ENCODE results near the gene DCX. TPM values are rescaled to one million over a fixed set of nuclear protein-coding genes. Genes with fewer than 3 reads are reported as not detected.

The DCX gene
- total and polyA plus RNA-seq, 2 of the 13 experiments (the other 11 are each of a cell fraction or from before 2014, with no cell fraction given), result not detected

GRCh38 chrX:111308039-111308438, 104.0 kb downstream of the DCX start (continued):
- TF ChIP-seq, protein P1, sequence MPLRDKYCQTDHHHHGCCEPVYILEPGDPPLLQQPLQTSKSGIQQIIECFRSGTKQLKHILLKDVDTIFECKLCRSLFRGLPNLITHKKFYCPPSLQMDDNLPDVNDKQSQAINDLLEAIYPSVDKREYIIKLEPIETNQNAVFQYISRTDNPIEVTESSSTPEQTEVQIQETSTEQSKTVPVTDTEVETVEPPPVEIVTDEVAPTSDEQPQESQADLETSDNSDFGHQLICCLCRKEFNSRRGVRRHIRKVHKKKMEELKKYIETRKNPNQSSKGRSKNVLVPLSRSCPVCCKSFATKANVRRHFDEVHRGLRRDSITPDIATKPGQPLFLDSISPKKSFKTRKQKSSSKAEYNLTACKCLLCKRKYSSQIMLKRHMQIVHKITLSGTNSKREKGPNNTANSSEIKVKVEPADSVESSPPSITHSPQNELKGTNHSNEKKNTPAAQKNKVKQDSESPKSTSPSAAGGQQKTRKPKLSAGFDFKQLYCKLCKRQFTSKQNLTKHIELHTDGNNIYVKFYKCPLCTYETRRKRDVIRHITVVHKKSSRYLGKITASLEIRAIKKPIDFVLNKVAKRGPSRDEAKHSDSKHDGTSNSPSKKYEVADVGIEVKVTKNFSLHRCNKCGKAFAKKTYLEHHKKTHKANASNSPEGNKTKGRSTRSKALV (CRISPR knock-in tag; IDR thresholded peaks at IDR 0.05), result no peak
- no peak for TF ChIP-seq ATF5 (CRISPR knock-in tag; IDR thresholded peaks at IDR 0.05; ENCODE audit: low read depth)
- TF ChIP-seq, protein P2, sequence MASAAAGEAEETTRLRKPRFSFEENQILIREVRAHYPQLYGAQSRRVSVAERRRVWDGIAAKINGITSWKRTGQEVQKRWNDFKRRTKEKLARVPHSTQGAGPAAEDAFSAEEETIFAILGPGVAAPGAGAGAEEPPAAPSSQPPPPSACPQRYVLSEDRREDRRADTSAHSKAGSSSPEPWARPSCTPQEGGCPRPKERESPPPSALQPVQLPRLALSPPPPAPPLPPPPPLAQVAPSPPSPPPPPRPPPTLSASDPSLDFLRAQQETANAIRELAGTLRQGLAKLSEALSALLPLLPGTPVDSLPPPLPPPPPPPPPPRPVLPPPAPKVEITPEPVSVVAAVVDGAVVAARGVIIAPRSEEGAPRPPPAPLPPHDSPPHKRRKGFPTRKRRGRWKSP (CRISPR knock-in tag; IDR thresholded peaks at IDR 0.05), result no peak
- TF ChIP-seq BCLAF1 (IDR thresholded peaks at IDR 0.05), result no peak

GRCh38 chrX:111302284-111302683, 109.7 kb downstream of the DCX start:
- Histone ChIP-seq H3K27me3 (ENCODE audit: control insufficient read depth in 1 of 2, insufficient read depth in 2 of 2, low read length in 2 of 2) (no peaks in the 10 kb centered on the region), H3K9ac (ENCODE audit: insufficient read depth, low read depth, low read length) (no peak overlapping the region), H3K79me2 (ENCODE audit: insufficient read depth, low read length) (no peaks in the 10 kb centered on the region), H3K9me3 (ENCODE audit: low read length) (no peaks in the 10 kb centered on the region), H4K20me1 (ENCODE audit: insufficient read depth, low read length) (no peaks in the 10 kb centered on the region), H2AFZ (ENCODE audit: low read length) (no peak overlapping the region), H3K27ac (ENCODE audit: extremely low read length, insufficient read depth, low read length) (no peak overlapping the region), H3K4me3 (replicated peaks in 1 of 3; ENCODE audit: insufficient read depth in 1 of 3, low read depth in 2 of 3, low read length in 3 of 3) (no peak overlapping the region), H3K36me3 (replicated peaks in 1 of 2; ENCODE audit: control insufficient read depth in 1 of 2, insufficient read depth in 2 of 2, low read length in 2 of 2) (no peaks in the 10 kb centered on the region), H3K4me1 (ENCODE audit: insufficient read depth, low read length) (no peaks in the 10 kb centered on the region), H3K4me2 (ENCODE audit: low read depth, low read length) (no peak overlapping the region)
- intact Hi-C loops (cut with micrococcal nuclease; ENCODE audit: unreplicated experiment) (no loop called here), in situ Hi-C loops (cut with HindIII; ENCODE audit: extremely low pct_ligation_motif_present, low pct_unique_long_range_greater_than_20kb) (no loop called here)
- no peak for TF ChIP-seq RARG (CRISPR knock-in tag; IDR thresholded peaks at IDR 0.05; ENCODE audit: low read depth)
- peak; percentile 71 for TF ChIP-seq MAFF (IDR thresholded peaks at IDR 0.05; ENCODE audit: low read depth, low read length)
- TF ChIP-seq NFE2L2 (IDR thresholded peaks at IDR 0.05; ENCODE audit: low read length), result peak; percentile 81
- TF ChIP-seq MAFK (conservative IDR thresholded peaks at IDR 0.05 in 1 of 2, IDR thresholded peaks at IDR 0.05 in 1 of 2; ENCODE audit: low read length in 2 of 2), result peak; percentile 59 to 78; a peak in 3 of 4 replicates
- CTCF ChIA-PET (ENCODE audit: low intra/inter-chr PET ratio, low total read pairs), result no interaction called here
- no TSS peak for BruUV-seq (replicated peaks)
- ATAC-seq (no peak), FAIRE-seq (no peak), DNase-seq (ENCODE audit: low spot score) (no peak)
- POLR2A ChIA-PET, result no interaction called here
- WGBS (ENCODE audit: low lambda C conversion rate), result 8% methylated on average over 2 of the region's 2 CpGs

Measured in HepG2 (cell line).